Activated naive CD4-positive, alpha-beta T cell treated with anti-CD3 and anti-CD28 coated beads, Interleukin-2, amount 10 ng/mL, durations not matched to agents 7 days and 5 days (primary cell): ENCODE data around the gene PTHLH.
A peak's percentile ranks its signal among the peaks of the same experiment; 100 is the strongest.

Experiments used
- CTCF ChIA-PET: fragments of 350-600 bp; sonication (Branson Sonifier 250); formaldehyde crosslinking; loops from one replicate; lab custom pipeline; 2021; ENCODE audit warnings: antibody characterized with exemption; lab: Charles Lee
- DNase-seq: peaks from one replicate; pipeline ENCODE4 v3.0.0-alpha.2; 2020
- H3K27ac Mint-ChIP-seq: one replicate; pipeline ENCODE4 v1.8.0; 2021; ENCODE audit warnings: mild to moderate bottlenecking, moderate library complexity, mixed read lengths
- H3K27me3 Mint-ChIP-seq: one replicate; pipeline ENCODE4 v1.8.0; 2021; ENCODE audit warnings: mild to moderate bottlenecking, mixed read lengths
- H3K36me3 Mint-ChIP-seq: one replicate; pipeline ENCODE4 v1.8.0; 2021; ENCODE audit warnings: mixed read lengths
- H3K4me1 Mint-ChIP-seq: one replicate; pipeline ENCODE4 v1.8.0; 2021; ENCODE audit warnings: mixed read lengths
- H3K4me3 Mint-ChIP-seq: one replicate; pipeline ENCODE4 v1.8.0; 2021; ENCODE audit warnings: mild to moderate bottlenecking, moderate library complexity, mixed read lengths
- H3K9me3 Mint-ChIP-seq: one replicate; pipeline ENCODE4 v1.8.0; 2021; ENCODE audit warnings: mixed read lengths

Gene PTHLH

DNA sequence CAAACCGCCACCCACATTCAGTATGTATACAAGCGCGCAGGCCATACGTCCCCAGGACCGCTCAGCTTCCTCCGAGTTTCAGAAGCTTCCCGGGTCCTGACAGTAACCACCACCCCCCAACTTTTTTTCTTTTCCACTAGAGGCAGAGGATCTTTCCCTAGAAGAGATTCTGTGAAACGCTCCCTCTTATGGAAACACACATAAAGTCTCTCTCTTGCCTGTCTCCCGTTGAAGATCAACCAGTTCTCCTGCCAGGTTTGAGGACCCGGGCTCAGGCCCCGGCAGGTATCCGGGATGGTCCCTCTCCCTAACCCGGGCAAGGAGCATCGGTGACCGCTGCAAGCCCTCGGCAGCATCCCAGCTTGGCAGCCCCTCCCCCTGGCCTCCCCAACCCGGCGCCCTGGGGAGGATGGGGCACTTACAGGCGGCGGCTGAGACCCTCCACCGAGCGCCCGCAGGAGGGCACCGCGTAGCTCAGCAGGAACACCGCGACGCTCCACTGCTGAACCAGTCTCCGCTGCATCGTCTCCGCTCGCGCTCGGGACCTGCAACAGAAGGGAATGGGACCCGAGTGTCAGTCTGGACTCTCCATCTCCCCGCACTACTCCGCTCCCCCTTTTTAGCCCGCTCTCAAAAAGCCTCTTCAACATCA, 3.4 kb downstream of the PTHLH start:
- Mint-ChIP-seq H3K4me1 (peaks cover 19% of the 10 kb centered on the region), H3K27me3 (peaks cover 85% of the 10 kb centered on the region), H3K27ac (no peak overlapping the region), H3K36me3 (no peaks in the 10 kb centered on the region), H3K9me3 (no peaks in the 10 kb centered on the region), H3K4me3 (peak overlapping the region; percentile 68)
- CTCF ChIA-PET: interaction anchor here (1.7 kb wide), 1 partner anchor 904 kb away, joined by 5 read pairs; no protein-coding TSS in a partner anchor
- DNase-seq: no peak

DNA sequence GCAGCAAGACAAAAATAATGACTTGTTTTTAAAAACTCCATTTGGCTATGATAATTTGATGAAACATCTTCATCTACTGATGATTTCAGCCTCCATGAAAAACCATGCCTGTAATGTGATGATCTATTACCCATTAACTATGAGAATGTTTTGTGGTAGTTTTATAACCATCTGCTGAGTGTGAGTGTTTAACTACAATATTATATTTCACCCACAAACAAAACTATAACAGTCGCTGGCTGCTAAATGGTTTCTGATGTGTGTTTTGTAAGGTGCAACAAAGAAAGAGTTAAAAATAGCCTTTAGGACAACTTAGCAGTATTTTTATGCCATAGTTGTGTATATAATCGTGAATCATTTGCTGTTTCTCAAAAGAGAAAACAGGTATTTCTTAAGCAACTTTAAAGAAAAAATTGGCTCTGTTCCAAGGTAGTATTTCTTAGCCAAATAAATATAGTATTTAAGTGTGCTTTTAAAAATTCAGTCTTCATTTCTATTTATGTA, 4.9 kb downstream of the PTHLH start:
- CTCF ChIA-PET: no interaction called here

DNA sequence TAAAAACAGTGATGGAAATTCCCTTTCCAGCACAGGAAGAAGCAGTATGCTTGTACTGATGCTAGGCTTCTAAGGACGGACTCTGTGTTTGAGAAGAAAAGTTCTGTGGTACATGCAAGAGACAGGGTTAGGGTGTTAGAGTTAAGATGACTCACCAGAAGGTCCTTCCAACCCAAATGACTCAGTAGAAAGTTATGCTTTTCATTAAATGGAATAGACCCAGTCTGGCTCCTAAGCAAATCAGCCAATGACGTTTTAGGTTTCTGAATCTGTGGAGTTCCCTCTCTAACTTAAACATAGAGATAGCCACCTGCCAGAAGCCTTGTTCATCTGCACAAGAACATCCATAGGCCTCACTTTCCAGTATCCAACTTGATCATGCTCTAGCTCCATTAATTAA, 5.7 kb downstream of the PTHLH start:
- Mint-ChIP-seq H3K4me1 (peaks cover 17% of the 10 kb centered on the region), H3K9me3 (no peaks in the 10 kb centered on the region), H3K27ac (no peak overlapping the region), H3K36me3 (no peaks in the 10 kb centered on the region), H3K4me3 (no peak overlapping the region), H3K27me3 (peaks cover 78% of the 10 kb centered on the region)
- DNase-seq: no peak
- CTCF ChIA-PET: no interaction called here

More for the DNA sequence above, 4.9 kb downstream of the PTHLH start:
- H3K4me1 Mint-ChIP-seq: peaks cover 17% of the 10 kb centered on the region
- no peak for DNase-seq
- no peaks in the 10 kb centered on the region for H3K9me3 Mint-ChIP-seq
- H3K36me3 Mint-ChIP-seq: no peaks in the 10 kb centered on the region
- no peak overlapping the region for H3K4me3 Mint-ChIP-seq
- no peak overlapping the region for H3K27ac Mint-ChIP-seq
- H3K27me3 Mint-ChIP-seq: peaks cover 85% of the 10 kb centered on the region

DNA sequence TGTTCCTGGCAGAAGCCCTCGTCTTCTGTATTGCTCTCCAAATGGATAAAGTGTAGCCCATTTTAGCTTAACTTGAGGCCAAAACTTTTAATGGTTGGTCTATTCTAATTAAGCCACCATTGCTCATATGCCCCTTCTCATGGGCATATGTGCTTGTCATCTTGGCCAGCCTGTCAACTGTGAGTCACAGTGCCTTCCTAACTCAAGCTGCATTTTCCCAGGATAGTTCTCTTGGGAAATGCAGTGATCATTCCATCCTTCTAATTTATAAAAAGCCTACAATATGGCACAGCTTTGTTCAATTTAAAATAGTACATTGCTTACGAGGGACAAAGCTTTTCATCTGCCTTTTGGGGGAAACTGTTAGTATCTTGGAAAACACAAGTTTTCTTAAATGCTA, 6.6 kb downstream of the PTHLH start:
- Mint-ChIP-seq H3K36me3 (no peaks in the 10 kb centered on the region), H3K4me3 (no peak overlapping the region), H3K27ac (no peak overlapping the region), H3K27me3 (peaks cover 69% of the 10 kb centered on the region), H3K4me1 (peaks cover 15% of the 10 kb centered on the region), H3K9me3 (no peaks in the 10 kb centered on the region)
- CTCF ChIA-PET: no interaction called here
- no peak for DNase-seq

DNA sequence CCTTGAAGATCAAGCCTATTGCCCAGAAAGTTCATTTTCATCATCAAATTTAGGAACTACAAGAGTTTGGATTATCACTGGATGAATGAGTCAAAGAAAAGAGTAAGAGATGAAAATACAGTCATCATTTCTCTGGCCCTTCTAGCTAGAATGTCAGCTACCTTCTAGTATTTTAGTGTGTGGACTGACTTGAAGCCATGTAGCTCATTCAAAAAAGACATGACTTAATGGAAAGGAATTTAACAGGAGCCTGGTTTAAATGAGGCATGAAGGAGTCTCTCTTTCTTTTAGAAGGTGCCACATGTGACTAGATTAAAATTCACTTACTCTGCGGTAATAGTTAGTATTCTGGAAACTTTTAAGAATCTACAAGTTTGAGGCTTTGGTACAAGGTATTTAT, 7.1 kb downstream of the PTHLH start:
- no peaks in the 10 kb centered on the region for H3K9me3 Mint-ChIP-seq

DNA sequence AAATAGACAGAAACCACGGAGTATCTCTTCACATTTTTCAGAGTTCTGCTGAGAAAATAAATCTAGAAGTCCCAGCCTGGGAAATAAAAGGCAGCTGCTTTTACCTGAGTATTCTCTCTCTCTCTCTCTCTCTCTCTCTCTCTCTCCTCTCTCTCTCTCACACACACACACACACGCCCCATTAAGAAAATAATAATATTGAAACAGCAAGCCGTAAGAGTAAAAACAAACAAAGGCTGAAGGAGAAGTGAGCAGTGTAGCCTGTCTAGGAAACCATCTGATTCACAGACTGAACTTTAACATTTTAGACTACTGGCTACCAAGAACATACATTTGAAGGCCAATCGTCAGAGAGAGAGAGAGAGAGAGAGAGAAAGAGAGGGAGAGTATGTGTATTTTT, 8.4 kb downstream of the PTHLH start:
- no peaks in the 10 kb centered on the region for H3K9me3 Mint-ChIP-seq
- DNase-seq: no peak
- CTCF ChIA-PET: no interaction called here
- H3K27ac Mint-ChIP-seq: no peak overlapping the region
- H3K36me3 Mint-ChIP-seq: no peaks in the 10 kb centered on the region
- H3K4me3 Mint-ChIP-seq: no peak overlapping the region
- peaks cover 3% of the 10 kb centered on the region for H3K4me1 Mint-ChIP-seq
- peaks cover 56% of the 10 kb centered on the region for H3K27me3 Mint-ChIP-seq

More for the DNA sequence above, 7.1 kb downstream of the PTHLH start:
- CTCF ChIA-PET: no interaction called here
- H3K27ac Mint-ChIP-seq: no peak overlapping the region
- no peaks in the 10 kb centered on the region for H3K36me3 Mint-ChIP-seq
- peaks cover 64% of the 10 kb centered on the region for H3K27me3 Mint-ChIP-seq
- no peak overlapping the region for H3K4me3 Mint-ChIP-seq
- peaks cover 12% of the 10 kb centered on the region for H3K4me1 Mint-ChIP-seq
- DNase-seq: no peak

DNA sequence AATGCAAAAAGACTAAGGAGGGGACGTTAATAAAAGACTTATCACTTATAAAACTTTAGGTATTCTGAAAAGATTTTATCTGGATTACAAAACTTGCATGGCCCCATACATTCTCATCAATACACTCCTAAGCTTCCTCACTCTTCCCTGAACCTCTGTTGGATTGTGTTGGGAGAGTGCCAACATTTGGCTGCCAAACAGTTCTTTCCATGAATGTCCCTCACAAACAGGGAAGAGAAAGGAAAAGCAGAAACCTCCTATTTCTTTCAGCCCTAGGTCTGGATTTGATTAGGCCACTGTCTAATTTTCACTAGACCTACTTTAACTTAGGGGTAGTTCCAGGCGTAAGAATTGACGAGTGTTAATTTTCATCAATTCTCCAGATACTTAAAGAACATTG, 11.7 kb downstream of the PTHLH start:
- Mint-ChIP-seq H3K27ac (no peak overlapping the region), H3K4me3 (no peak overlapping the region), H3K4me1 (no peaks in the 10 kb centered on the region), H3K27me3 (peaks cover 36% of the 10 kb centered on the region), H3K9me3 (no peaks in the 10 kb centered on the region), H3K36me3 (no peaks in the 10 kb centered on the region)
- no peak for DNase-seq
- CTCF ChIA-PET: no interaction called here

DNA sequence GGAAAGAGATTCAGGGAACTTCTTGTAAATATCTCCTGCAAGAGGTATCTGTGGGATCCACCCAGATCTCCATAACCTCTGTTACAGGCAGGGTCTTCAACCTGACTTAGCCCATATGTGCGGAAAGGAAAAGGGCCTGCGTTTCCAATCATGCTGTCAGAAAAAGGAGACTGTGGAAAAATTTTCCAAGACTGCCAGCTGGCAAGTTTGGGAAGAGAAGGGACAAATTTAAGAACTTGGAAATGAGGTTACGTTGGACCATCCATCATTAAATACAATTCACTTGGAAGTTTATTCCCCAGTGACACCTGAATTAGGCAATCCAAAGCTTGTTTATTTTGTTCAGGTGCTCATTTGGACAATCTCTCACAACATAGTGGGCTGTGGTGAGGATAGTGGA, 13.9 kb downstream of the PTHLH start:
- no peaks in the 10 kb centered on the region for H3K36me3 Mint-ChIP-seq
- no peaks in the 10 kb centered on the region for H3K9me3 Mint-ChIP-seq
- CTCF ChIA-PET: no interaction called here
- peaks cover 19% of the 10 kb centered on the region for H3K27me3 Mint-ChIP-seq
- DNase-seq: no peak
- no peaks in the 10 kb centered on the region for H3K4me1 Mint-ChIP-seq
- no peak overlapping the region for H3K4me3 Mint-ChIP-seq
- H3K27ac Mint-ChIP-seq: no peak overlapping the region

DNA sequence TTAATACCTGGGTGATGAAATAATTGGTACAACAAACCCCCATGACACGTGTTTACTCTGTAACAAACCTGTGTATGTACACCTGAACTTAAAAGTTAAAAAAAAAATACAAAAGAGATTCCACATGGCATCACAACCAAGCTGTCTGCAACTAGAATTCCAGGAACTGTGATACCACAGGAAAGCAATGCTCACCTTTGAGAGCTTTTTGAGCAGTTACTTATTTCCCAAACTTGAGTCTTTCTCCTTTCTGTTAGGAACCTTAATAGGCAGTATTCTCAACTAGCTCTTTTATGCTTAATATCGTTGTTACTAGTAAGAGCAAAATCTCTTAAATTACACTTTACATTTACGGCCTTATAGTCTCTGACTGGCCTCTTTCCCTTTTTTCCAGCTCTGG, 15.2 kb downstream of the PTHLH start:
- no peak for DNase-seq
- CTCF ChIA-PET: interaction anchor here (0.7 kb wide), 1 partner anchor 34 kb away, joined by 4 read pairs; no protein-coding TSS in a partner anchor
- Mint-ChIP-seq H3K4me3 (no peak overlapping the region), H3K9me3 (no peaks in the 10 kb centered on the region), H3K4me1 (no peaks in the 10 kb centered on the region), H3K36me3 (no peaks in the 10 kb centered on the region), H3K27me3 (peaks cover 13% of the 10 kb centered on the region), H3K27ac (no peak overlapping the region)

DNA sequence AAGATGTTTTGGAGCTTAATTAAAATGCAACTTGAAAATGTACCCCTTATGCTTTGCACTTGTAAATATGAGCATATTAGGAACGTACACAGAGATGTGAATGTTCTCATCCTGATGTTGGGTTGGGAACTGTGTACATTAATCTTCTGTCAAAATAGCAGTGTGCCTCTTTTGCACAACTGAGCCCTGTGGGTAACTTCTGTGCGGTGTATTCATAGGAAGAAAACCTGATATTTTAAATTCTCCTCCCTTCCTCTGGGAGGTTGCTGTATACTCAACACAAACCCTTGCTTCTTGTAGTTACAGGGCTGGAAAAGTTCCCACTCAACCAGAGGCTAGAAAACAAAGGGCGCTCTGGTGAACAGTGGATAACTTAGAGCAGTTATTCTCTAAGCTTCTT, 18.7 kb downstream of the PTHLH start:
- Mint-ChIP-seq H3K36me3 (no peaks in the 10 kb centered on the region), H3K9me3 (no peaks in the 10 kb centered on the region), H3K27me3 (peaks cover 11% of the 10 kb centered on the region), H3K4me1 (no peaks in the 10 kb centered on the region), H3K27ac (no peak overlapping the region), H3K4me3 (no peak overlapping the region)
- CTCF ChIA-PET: no interaction called here
- no peak for DNase-seq

DNA sequence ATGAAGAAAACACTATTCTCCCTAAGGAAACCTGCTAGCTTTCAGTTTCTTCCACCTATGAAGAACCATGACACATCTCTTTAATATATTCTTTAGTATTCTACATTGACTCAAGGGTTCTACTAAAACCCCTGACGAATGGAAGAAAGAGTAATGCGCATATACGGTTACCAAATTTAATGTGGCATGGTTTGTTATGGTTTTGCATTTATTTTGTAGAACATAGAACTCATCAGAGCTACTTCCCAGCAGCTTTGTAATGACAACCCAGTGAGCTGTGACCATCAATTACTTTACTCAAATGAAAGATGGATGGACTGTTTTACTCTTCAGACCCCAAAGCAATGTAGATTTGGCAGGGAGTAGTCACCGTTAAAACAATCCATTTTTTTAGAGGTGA, 19.2 kb downstream of the PTHLH start:
- DNase-seq: no peak
- Mint-ChIP-seq H3K27ac (no peak overlapping the region), H3K36me3 (no peaks in the 10 kb centered on the region), H3K9me3 (no peaks in the 10 kb centered on the region), H3K4me1 (no peaks in the 10 kb centered on the region), H3K4me3 (no peak overlapping the region), H3K27me3 (peaks cover 7% of the 10 kb centered on the region)
- CTCF ChIA-PET: no interaction called here

DNA sequence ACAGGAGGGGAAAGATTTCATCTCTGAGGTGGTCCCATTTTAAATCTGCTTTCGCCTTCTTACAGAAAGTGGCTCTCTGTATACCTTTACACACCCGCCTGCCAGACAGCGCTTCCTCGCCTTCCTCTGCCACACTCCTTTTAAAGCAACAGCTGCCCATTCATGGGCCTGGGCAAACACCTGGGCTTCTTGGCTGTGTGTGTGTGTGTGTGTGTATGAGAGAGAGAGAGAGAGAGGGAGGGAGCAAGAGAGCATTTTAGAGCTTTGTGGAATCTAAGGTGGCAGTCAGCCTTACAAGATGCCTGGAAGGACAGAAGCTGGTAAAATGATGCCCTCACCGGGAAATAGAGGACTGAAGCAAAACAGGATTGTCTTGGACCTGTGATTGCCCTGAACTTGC, 20.0 kb downstream of the PTHLH start:
- CTCF ChIA-PET: no interaction called here
- Mint-ChIP-seq H3K4me1 (no peaks in the 10 kb centered on the region), H3K36me3 (no peaks in the 10 kb centered on the region), H3K4me3 (no peak overlapping the region), H3K9me3 (no peaks in the 10 kb centered on the region), H3K27me3 (peaks cover 7% of the 10 kb centered on the region), H3K27ac (no peak overlapping the region)
- DNase-seq: no peak

DNA sequence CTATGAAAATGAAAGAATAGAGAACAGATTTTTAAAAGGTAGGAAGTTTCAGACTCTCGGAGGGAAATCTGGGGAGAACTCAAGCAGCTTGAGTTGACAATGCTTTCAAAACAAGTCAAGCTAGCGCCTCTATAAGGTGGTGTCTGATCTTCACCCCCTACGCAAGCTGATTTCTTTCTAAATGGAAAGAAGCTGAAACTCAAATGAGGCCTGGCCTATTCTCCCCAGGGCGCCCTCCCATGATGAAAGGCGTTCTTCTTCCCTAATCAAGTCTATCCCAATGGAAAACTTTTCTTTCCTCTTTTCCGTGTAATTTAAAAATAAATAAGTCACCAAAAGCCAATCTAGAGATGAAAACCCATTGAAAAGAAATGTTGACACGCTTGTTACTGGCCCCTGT, 20.6 kb downstream of the PTHLH start:
- H3K36me3 Mint-ChIP-seq: no peaks in the 10 kb centered on the region
- H3K4me3 Mint-ChIP-seq: no peak overlapping the region
- no peaks in the 10 kb centered on the region for H3K9me3 Mint-ChIP-seq
- peaks cover 7% of the 10 kb centered on the region for H3K27me3 Mint-ChIP-seq
- DNase-seq: no peak
- H3K4me1 Mint-ChIP-seq: no peaks in the 10 kb centered on the region
- CTCF ChIA-PET: no interaction called here
- H3K27ac Mint-ChIP-seq: no peak overlapping the region

DNA sequence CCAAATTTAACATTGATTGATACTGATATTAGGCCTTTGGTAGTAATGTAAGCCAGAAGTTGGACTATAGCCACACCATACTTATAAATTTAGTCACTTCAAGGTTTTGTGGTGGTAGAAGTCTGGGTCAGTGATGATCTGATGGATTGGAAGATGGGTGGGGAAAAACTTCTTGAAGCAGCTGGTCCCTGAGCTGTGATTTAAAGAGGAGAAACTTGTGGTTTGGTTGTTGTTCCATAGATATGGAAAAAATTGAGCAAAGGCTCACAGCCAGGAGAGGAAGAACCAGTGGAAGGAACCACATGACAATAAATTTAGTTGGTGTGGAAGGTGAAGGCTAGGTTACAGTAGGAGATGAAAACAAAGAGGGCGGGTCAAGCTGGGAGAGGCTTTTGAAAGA, 26.1 kb downstream of the PTHLH start:
- no peak for DNase-seq
- Mint-ChIP-seq H3K4me1 (no peaks in the 10 kb centered on the region), H3K36me3 (no peaks in the 10 kb centered on the region), H3K9me3 (no peaks in the 10 kb centered on the region), H3K27me3 (peaks cover 4% of the 10 kb centered on the region), H3K4me3 (no peak overlapping the region), H3K27ac (no peak overlapping the region)
- CTCF ChIA-PET: no interaction called here

DNA sequence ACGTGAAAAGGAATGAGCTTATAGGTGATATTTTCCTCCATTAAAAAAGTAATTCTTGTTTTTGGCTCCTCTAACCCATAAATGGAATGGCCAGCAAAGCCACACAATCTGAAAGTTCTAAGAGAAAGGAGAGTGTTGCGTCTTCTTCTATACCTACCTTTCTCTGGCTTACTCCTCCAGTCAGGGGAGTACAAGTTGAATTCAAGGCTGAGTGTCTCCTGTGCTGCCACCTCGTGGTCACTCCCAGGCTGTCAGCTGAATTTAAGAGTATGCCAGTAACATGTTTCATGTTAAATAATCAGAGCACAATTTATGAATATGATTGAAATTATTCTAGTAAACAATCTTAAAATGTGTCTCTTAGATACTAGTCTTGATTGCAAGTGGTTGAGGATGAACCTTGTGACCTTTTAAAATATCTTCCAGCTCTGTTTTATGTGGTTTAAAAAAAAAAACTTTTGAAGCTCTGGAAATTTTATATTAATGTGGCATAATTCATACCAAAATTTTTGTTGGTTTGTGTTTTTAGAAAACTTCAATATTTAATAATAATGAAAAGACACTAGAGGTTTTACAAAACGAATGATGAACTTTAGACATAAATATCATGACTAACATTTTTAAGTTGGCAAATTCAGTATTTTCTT, 31.7 kb downstream of the PTHLH start:
- H3K36me3 Mint-ChIP-seq: no peaks in the 10 kb centered on the region
- H3K9me3 Mint-ChIP-seq: no peaks in the 10 kb centered on the region
- H3K27ac Mint-ChIP-seq: no peak overlapping the region
- H3K27me3 Mint-ChIP-seq: peaks cover 4% of the 10 kb centered on the region
- DNase-seq: peak; percentile 81
- no peak overlapping the region for H3K4me3 Mint-ChIP-seq
- H3K4me1 Mint-ChIP-seq: no peaks in the 10 kb centered on the region
- CTCF ChIA-PET: interaction anchor here (0.6 to 4.7 kb wide), 18 partner anchors 13 to 1057 kb away, joined by 3 to 52 read pairs (median 4); no protein-coding TSS in a partner anchor
